ENCODE data around the gene CCDC43. TPM values are rescaled to one million over a fixed set of nuclear protein-coding genes. Genes with fewer than 3 reads are reported as not detected.

The CCDC43 gene
- total RNA-seq, 2 experiments from 2014 or later = 23.6 to 25.3 TPM

DNA sequence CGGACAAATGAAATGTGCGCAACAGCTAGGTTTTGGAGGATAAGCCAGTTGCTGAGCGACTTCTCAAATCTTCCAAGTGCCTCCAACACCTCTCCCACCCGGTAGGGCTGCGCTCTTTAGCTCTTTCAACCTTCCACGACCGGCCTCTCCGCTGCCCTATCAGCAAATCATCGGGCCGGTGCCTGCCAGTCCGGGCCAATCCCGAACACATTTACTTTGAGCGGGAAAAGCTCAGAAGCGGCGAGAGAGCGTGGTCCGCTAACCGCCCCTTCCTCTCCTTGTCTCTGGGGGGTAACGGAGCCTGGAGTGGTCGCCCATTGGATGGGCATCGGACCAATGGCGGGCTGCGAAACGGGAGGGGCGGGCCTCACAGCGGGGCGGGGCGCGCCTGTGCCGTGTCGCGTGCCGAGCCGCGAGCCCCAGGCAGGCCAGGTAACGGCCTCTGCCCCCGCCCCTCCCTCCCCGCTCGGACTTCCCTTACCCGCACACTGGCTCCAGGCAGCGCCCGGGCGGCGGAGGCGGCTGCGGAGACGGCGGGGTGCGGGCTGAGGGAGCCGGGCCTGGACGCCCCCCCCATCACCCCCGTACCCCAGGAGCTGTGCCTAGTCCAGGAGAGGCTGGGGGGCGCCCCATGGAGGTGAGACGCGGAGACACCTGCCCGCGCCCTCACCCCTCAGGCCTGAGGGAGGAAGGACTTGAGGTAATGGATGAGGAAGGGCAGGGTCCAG is 33.4 kb downstream of the CCDC43 start, which contains the start of gene MEIOC:
MEIOC (plus strand) TSS at position 486 of the 728 bp plus-strand sequence; CDS start at position 632, 146 bp downstream.
- Histone ChIP-seq H3K9me3 (ENCODE audit: control insufficient read depth in 1 of 2, insufficient read depth in 1 of 2, low read length in 2 of 2) (peaks cover 0 to 16% of the 10 kb centered on the region in 2 experiments), H3K27me3 (ENCODE audit: control insufficient read depth in 1 of 2, insufficient read depth in 2 of 2, low read length in 2 of 2) (peaks cover 18 to 35% of the 10 kb centered on the region in 2 experiments), H3K4me1 (ENCODE audit: insufficient read depth, low read length) (peaks cover 11% of the 10 kb centered on the region), H3K36me3 (ENCODE audit: insufficient read depth, low read length) (no peaks in the 10 kb centered on the region), H3K4me3 (ENCODE audit: low read length) (peak within 1 kb of the TSS; percentile 20), H3K27ac (ENCODE audit: low read depth in 1 of 2, low read length in 2 of 2) (no peak within 1 kb of the TSS)
- no peak for TF ChIP-seq CTCF (IDR thresholded peaks at IDR 0.05)
- no peak within 1 kb of the TSS for H3K27ac Mint-ChIP-seq
- peak within 1 kb of the TSS; percentile 79 for H3K4me3 Mint-ChIP-seq
- H3K27me3 Mint-ChIP-seq = peaks cover 43% of the 10 kb centered on the region
- H3K9me3 Mint-ChIP-seq = no peaks in the 10 kb centered on the region
- H3K36me3 Mint-ChIP-seq (ENCODE audit: low read depth) = no peaks in the 10 kb centered on the region
- ATAC-seq (ENCODE audit: poor library complexity) (peak; percentile 71), DNase-seq (peak in 9 of 14 experiments; percentile 2 to 41 (median 16))
- H3K4me1 Mint-ChIP-seq (ENCODE audit: low read depth) = peaks cover 8% of the 10 kb centered on the region
- CTCF ChIA-PET = no interaction called here
- intact Hi-C loops (cut with DNase I, micrococcal nuclease) = no loop called here
- POLR2A ChIA-PET = interaction anchor here (1.0 kb wide), 1 partner anchor 52 kb away, joined by 3 read pairs; the partner anchor contains the start of gene DBF4B

DNA sequence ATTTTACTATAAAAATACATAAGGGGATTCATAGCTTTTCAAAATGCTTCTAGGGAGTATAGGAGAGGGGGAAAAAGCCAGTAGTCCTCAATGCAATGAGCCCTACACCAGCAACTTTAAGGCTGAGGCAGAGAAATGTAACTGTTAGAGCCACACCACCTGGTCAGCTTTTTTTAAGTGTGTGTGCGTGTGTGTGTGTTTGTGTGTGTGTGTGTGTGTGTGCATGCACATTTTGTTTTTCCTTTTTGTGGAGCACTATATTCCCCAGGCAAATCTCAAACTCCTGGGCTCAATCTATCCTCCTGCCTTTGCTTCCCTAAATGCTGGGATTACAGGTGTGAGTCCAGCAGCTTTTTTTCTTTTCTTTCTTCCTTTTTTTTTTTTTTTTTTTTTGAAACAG is 35.6 kb downstream of the CCDC43 start:
- Mint-ChIP-seq H3K9me3 (no peaks in the 10 kb centered on the region), H3K27ac (no peak overlapping the region), H3K4me3 (no peak overlapping the region), H3K27me3 (peaks cover 49% of the 10 kb centered on the region), H3K36me3 (ENCODE audit: low read depth) (no peaks in the 10 kb centered on the region), H3K4me1 (ENCODE audit: low read depth) (peaks cover 8% of the 10 kb centered on the region)
- Histone ChIP-seq H3K27me3 (ENCODE audit: control insufficient read depth in 1 of 2, insufficient read depth in 2 of 2, low read length in 2 of 2) (peaks cover 18 to 35% of the 10 kb centered on the region in 2 experiments), H3K4me1 (ENCODE audit: insufficient read depth, low read length) (peaks cover 11% of the 10 kb centered on the region), H3K9me3 (ENCODE audit: control insufficient read depth in 1 of 2, insufficient read depth in 1 of 2, low read length in 2 of 2) (peaks cover 0 to 16% of the 10 kb centered on the region in 2 experiments), H3K27ac (ENCODE audit: low read depth in 1 of 2, low read length in 2 of 2) (no peak overlapping the region), H3K4me3 (ENCODE audit: low read length) (no peak overlapping the region), H3K36me3 (ENCODE audit: insufficient read depth, low read length) (no peaks in the 10 kb centered on the region)
- DNase-seq (no peak), ATAC-seq (ENCODE audit: poor library complexity) (no peak)
- ChIA-PET POLR2A (no interaction called here), CTCF (no interaction called here)
- no peak for TF ChIP-seq CTCF (IDR thresholded peaks at IDR 0.05)
- intact Hi-C loops (cut with DNase I, micrococcal nuclease) = no loop called here

GRCh38 chr17:44653384-44653783 is 36.2 kb downstream of the CCDC43 start:
- Mint-ChIP-seq H3K27ac (no peak overlapping the region), H3K36me3 (ENCODE audit: low read depth) (no peaks in the 10 kb centered on the region), H3K27me3 (peaks cover 53% of the 10 kb centered on the region), H3K9me3 (no peaks in the 10 kb centered on the region), H3K4me1 (ENCODE audit: low read depth) (peaks cover 8% of the 10 kb centered on the region), H3K4me3 (no peak overlapping the region)
- CTCF ChIA-PET = no interaction called here
- H3K4me3 ChIP-seq (ENCODE audit: low read length) = no peak overlapping the region
- DNase-seq = no peak
- TF ChIP-seq CTCF (IDR thresholded peaks at IDR 0.05) = no peak
- no peak overlapping the region for H3K27ac ChIP-seq (ENCODE audit: low read depth in 1 of 2, low read length in 2 of 2)
- POLR2A ChIA-PET = no interaction called here
- H3K4me1 ChIP-seq (ENCODE audit: insufficient read depth, low read length) = peaks cover 11% of the 10 kb centered on the region
- H3K9me3 ChIP-seq (ENCODE audit: control insufficient read depth in 1 of 2, insufficient read depth in 1 of 2, low read length in 2 of 2) = peaks cover 0 to 16% of the 10 kb centered on the region in 2 experiments
- intact Hi-C loops (cut with DNase I, micrococcal nuclease) = no loop called here
- no peaks in the 10 kb centered on the region for H3K36me3 ChIP-seq (ENCODE audit: insufficient read depth, low read length)
- no peak for ATAC-seq (ENCODE audit: poor library complexity)
- H3K27me3 ChIP-seq (ENCODE audit: control insufficient read depth in 1 of 2, insufficient read depth in 2 of 2, low read length in 2 of 2) = peaks cover 18 to 35% of the 10 kb centered on the region in 2 experiments

Measured in CD4-positive, alpha-beta T cell (primary cell).